AML-193 (cell line): ENCODE measurements around the gene KCNAB1.

Source experiments
- DNase-seq, 2 experiments: peaks; one replicate each; lab custom pipeline; 2025; lab: John Stamatoyannopoulos, UW

The KCNAB1 gene

GRCh38 chr3:156407617-156408225, 287.3 kb downstream of the KCNAB1 start:
- DNase-seq, result no peak

DNA sequence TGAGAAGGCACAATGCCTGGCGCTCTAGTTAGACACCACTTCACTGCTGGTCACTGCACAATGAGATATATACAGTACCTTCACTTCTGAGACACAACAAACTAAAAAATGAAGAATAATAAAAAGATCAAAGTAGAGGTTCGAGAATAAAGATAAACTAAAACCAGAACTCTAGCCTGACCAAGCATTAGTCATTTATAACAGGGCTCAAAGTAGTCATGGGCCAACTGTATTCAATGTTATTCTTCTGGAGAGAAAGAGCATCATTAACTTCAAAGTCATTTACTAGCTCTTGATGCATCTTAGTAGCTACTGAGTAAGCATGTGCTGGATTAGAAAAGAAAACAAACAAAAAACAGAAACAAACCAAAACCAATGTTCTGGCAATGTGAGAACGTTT, 289.3 kb downstream of the KCNAB1 start:
- no peak for DNase-seq

DNA sequence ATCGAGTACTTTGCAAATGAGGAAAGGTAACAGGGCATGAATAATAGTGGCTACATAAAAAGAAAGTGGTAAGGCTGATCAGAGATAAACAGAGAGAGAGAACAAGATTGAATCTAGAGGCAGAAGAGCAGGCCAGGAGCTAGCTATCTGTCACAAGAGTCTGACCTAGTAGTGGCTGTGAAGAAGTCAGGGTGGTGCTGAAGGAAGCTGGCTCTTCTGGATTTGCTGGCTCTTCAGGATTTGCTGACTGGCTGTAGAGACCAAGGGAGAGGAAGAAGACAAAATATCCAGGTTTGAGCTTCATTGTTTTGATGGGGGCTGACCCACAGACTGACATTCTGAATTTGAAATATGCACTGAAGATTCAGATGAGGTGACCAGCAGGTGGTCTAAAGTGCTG, 292.2 kb downstream of the KCNAB1 start:
- DNase-seq, result no peak

DNA sequence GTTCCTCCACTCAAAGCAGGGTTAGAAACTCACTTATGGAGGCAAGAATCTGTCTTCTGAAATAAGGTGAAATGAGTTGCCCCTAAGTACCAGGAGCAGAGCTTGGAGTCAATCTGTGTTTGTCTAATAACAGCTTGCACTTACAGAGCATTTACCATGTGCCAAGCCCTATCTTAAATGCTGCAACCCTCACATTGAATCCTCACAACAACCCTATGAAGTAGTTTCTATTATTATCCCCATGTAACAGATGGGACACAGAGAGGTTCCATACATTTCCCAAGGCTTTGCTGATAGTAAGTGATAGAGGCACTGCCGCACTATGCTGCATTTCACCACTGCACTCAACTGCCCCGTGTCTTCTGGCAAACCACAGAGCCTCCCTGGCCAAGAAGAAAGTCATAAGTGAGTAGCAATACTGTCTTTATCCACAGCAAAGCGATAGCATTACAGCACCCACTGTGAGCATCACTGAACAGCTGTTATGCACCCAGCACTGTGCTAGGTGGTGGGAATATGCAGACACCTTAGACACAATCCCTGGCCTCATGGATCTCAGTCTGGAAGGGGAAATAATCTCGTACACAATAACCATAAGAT, 293.0 kb downstream of the KCNAB1 start:
- DNase-seq, result no peak

- DNase-seq, result no peak
These were observed 296.6 kb downstream of the KCNAB1 start for GRCh38 chr3:156416846-156417558.

DNA sequence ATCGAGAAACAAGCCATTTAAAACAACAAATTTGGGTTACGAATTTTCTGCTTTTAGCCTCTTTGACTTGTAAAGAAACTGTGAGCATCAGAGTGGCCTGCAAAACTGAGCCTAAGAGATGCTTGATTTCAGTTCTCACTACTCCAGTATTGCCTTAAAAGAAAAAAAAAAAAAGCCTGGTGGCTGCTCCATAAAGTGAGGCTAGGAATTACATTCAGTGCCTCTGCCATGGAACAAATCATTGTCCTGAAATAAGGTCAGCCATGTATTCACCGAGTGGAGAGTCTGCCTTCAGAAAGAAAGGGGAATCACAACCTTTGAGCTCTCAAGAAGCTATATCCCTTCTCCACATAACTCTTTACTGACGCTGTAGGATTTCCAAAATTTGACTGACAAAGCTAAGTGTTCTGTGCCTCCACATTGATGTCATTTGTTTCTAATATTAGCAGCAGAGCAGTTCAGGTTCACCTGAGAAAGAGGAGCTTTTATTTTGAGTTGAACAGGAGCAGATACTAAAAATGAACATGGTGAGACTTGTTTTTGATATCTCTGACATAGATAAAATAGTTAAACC, 297.3 kb downstream of the KCNAB1 start:
- no peak for DNase-seq

- DNase-seq, result no peak
These were observed 298.1 kb downstream of the KCNAB1 start for GRCh38 chr3:156418428-156418827.

- DNase-seq, result no peak
These were observed 301.2 kb downstream of the KCNAB1 start for GRCh38 chr3:156421534-156421933.

GRCh38 chr3:156424758-156425157, 304.4 kb downstream of the KCNAB1 start:
- DNase-seq, result no peak

- no peak for DNase-seq
These were observed 305.3 kb downstream of the KCNAB1 start for GRCh38 chr3:156425651-156426050.

GRCh38 chr3:156429125-156429524, 308.7 kb downstream of the KCNAB1 start:
- DNase-seq, result no peak

DNA sequence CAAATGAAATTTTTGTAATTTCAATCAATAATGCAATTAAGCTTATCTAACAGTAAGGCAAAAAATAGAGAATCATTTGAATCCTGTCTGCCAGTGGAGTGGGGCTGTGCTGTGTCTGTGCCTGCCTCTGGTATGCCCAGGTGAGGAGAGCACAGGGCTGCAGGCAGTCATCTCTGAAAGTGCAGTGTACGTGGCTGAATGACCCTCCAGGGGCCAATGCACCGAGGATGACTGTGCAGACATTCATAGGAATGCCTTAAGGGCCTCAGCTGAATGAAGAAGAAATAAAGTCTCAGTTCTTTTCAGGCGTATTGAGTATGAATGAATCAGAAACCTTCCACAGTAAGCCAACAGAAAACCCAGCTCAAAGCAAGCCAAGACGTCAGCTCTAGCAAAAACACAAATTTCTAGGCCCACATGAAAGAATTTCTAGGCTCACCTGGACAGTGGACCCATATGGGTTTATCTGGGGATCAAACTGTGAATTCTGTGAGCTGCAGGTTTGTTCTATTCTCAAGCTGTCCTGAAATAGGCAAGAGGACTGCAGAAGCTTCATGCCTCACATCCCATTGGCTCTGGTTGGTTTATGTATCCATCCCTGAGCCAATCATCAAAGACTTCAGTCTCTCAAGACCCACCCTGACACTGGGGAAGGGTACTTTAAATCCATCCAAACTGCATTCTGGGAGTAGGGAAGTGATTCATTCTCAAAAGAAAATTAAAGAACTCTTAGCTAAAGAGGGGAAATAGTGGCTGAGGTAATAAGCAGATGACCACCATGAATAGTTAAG, 311.2 kb downstream of the KCNAB1 start:
- DNase-seq, result no peak

- DNase-seq, result no peak
These were observed 312.2 kb downstream of the KCNAB1 start for GRCh38 chr3:156432563-156432962.

GRCh38 chr3:156433138-156433537, 312.8 kb downstream of the KCNAB1 start:
- DNase-seq, result no peak

GRCh38 chr3:156433910-156434309, 313.5 kb downstream of the KCNAB1 start:
- no peak for DNase-seq

GRCh38 chr3:156434921-156435320, 314.5 kb downstream of the KCNAB1 start:
- no peak for DNase-seq

DNA sequence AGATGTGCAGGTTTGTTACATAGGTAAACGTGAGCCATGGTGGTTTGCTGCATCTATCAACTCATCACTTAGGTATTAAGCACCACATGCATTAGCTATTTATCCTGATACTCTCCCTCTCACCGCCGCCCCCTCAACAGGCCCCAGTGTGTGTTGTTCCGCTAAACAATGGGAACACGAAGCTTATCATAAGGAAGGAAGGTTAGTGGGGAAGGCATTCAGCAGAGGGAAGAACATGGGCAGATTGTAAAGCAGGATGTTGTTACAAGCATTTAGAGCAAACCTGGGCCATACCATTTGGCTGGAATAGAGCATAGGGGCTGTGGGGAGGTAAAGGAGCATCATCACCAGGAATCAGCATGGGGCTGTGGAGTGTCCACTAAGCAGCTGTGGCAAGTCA, 322.7 kb downstream of the KCNAB1 start:
- no peak for DNase-seq

DNA sequence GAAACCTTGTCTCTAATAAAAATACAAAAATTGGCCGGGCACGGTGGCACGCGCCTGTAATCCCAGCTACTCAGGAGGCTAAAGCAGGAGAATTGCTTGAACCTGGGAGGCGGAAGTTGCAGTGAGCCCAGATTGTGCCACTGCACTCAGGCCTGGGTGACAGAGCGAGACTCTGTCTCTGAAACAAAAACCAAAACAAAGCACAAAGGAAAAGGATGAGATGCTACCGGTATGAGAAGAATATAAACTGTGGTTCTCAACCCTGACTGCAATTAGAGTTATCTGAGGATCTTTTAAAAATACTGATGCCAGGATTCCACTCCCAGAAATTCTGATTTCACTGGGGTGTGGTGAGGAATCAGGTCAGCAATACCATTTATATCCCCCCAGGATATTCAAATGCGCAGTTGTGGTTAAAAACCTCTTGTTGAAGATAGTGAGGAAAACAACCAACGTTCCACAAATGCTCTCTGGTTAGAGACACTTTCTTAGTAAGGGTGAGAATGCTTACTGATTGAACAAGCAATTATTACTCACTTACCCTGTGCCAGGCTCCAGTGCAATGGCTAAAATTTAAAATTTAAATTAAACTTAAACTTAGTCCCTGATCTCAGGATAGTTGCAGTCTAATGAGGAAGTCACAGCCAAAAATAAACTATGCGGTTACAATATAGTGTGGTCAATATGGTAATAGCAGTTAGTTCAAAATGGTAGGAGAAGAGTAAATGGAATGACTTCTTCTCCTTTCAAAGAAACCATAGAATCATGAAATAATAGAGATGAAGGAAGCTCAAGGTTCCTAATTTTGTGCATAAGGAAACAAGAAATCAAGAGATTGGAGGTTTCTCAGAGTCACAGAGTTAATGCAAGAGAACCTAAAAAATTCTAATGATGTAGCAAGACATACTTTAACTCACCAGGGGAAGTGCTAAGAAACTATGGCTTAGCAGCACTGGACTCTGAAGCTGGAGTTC, 325.0 kb downstream of the KCNAB1 start:
- peak; percentile 6 to 7 for DNase-seq

DNA sequence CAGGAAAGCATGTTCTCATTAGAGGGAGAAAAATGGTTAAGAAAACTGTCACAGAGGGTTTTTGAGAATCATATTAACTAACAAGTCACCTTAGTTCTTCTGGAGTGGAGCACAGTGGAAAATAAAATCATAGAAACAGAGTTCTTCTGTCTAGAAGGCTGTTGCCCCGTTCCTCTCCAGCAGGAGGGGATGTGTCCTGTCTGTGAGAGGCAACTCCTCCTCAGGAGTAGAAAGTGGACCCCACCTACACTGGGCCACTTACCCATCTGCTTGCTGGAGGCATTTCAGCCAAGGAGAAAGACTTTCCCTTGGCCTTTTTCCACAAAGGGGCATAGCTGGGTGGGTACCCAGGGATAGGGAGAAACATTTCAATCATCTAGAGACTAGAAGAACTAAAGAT, 327.9 kb downstream of the KCNAB1 start:
- peak; percentile 18 to 32 for DNase-seq

DNA sequence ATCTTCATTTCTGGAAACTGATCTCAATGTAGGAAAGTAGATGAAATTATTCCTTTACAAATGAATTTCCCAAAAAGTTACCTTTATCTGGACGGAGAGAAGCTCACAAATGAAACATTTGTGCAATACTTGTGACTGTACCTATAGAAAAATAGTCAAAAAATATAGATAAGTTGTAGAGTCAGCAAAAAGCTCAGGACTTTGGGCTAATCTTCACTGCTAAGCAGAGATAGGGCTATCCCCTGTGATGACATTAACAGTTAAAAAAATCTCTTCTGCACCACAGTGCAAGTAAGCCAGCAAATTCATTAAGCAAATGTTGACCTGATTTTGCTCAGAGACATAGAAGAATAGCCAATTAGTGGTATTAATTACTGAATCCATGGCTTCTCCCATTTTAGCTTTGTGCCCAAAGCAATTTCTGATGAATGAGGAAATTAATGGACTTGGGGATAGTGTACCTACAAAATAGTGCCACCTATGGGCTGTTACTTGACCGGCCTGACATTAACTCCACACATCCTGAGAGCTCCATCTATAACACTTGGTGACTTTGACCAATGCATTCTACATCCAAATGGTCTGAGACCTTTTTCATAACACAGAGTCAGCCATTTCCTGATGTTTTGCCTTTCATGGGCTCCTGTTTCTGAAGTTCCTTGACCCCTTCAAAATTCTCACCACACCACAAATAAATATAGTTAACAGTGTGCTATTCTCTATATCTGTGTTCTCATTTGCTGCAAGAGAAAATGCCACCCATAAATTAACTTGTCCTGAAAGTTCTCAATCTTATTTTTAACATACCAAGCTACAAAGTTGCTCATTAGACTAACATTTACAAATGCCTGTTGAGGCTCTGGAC, 329.6 kb downstream of the KCNAB1 start:
- DNase-seq, result peak; percentile 52 to 71
